ENCODE measurements around the gene FGF4. TPM values are rescaled to one million over a fixed set of nuclear protein-coding genes. Genes with fewer than 3 reads are reported as not detected.

Gene FGF4, protein sequence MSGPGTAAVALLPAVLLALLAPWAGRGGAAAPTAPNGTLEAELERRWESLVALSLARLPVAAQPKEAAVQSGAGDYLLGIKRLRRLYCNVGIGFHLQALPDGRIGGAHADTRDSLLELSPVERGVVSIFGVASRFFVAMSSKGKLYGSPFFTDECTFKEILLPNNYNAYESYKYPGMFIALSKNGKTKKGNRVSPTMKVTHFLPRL
- not detected in 2 replicates for total RNA-seq (2014; rRNA removed; shearing (Covaris generic))
- polyA plus RNA-seq (2015; cell fraction: cytosol; rRNA removed), result not detected in 2 replicates
- not detected in 2 replicates for polyA plus RNA-seq (2015; cell fraction: nucleus; rRNA removed)

DNA sequence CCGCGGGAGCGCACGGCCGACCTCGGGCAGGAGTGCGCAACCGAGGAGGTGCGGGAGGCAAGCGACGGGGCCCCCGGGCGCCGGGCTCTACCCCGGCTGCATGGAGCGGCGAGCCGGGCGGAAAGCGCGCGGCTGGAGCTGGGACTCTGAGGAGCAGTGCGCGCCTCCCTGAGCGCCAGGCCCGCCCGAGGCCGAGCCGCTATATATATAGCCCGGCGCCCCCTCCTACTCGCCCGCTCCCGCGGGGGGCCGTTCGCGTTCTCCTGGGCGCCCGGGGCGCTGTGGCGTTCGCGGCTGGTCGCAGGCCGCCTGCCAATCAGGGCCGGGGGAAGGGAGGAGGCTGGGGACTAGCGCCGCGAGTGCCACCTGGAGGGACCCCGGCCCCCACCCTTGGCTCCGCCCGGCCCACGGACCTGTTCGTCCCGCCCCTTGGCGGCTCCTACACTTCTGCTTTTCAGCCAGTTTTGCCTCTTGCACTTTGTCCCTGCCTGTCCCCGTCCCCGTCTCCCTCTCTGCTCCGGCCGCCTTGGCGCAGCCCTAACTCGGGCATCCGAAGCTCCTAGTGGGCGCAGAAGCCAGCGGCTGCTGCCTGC is at the start of gene FGF4:
Gene FGF4, minus strand, starts transcription at position 179 of the 593 bp plus-strand sequence. CDS start 257 bp downstream, outside the sequence.
- no peak for DNase-seq (ENCODE audit: low read depth)

DNA sequence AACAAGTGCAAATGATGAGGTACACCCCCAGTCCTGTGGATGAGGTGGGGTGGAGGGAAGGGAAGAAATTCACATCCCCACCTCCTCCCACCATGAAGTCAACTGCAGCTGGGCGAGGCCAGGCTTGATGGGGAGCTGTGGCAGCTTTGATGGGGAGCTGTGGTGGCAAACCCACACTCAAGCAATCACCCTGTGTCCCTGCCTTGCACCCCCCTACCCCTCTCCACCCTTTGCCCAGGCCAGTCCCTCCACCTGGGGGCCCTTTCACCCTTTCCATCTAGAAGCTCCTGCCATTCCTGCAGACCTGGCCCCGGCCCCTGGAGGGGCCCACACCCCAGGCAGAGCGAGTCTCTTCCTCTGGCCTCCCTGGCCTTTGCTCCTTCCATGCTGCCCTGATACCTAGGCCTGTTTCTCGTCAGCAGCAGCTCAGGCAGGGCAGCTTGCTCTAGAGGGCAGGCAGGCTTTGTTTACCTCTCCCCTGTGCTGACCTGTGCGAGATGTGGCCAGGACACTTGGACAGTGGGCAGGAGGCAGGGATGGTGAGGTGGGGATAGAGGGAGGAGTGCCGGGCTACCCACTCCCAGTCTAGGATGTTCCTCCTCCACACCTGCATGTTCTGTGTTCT is 48.6 kb upstream of the FGF4 start:
- no peak for DNase-seq (ENCODE audit: low read depth)

DNA sequence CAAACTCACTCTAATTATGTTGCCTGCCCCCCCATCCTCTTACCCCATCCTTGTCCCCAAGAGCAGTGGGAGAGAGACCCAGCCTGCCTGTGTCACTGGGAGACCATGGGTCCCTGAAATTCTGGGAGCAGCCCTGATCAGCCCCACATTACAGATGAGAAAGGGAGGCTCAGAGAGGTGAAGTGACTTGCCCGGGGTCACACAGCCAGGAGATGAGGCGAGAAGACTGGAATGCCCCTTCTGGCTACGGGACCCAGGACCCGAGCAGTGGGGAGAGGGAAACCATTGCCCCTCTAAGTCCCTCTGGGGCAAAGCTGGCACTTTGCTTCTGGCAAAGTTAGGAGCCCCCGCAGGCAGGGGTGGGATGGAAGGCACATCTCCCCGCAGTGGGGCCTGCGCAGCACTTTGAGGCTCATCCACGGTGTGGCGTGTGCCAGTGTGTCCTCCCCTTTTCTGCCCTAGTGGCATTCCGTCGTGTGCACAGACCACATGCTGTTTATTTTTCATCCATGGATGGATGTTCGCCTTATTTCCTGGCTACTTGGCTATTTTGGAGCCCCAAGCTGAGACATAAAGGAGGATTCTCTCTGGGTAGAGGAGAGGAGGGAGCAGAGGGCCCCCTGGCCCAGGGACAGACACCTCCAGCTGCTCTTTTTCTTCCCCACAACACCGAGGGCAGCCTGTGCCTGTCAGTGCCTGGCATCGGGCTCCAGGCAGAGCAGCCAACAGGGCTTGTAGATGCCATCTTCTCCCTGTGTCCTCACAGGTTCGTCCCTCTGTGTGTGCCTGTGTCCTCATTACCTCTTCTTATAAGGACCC is 47.7 kb upstream of the FGF4 start:
- DNase-seq (ENCODE audit: low read depth), result no peak

DNA sequence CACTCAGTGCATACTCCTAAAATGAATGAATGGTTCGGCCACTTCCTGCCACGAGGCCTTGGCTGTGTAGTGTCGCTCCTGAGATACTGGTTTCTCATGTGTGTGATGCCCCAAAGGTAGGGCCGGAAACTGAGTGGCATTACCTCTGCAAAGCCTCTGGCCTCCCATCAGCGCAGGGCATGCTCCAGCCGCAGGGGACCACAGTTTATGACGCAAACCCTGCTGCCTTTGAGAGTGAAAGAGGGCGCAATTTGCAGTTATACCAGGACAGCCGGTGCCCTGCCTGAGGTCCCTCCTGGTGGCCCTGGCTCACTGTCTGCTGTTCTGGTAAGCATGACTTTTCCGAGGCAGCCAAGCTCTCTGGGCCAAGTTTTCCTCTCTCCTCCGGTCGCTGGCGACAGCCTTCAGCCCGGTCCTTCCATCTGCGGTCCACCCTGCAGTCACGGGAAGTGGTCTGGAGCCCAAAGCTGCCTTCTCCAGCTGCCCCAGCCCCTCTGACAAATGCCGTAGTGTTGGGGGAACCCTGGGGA is 46.4 kb upstream of the FGF4 start:
- no peak for DNase-seq (ENCODE audit: low read depth)

DNA sequence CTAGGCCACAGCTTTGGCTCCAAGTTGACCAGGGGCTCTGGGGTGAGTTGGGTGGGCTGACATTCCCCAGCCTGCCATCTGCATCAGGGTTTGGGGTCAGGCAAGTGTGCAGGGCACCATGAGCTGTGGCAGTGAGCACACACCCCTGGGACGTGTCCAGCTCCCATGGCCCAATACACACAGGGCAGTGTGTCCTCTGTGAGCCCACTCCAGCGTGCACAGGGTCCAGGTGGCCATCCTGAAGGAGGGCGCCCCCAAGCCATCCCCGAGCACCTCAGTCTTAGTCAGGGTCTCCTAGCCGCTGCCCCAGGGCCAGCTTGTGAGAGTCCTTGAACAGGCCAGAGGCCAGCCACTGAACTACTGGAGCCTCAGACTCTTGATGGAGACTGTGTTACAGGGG is 45.3 kb upstream of the FGF4 start:
- no peak for DNase-seq (ENCODE audit: low read depth)

DNA sequence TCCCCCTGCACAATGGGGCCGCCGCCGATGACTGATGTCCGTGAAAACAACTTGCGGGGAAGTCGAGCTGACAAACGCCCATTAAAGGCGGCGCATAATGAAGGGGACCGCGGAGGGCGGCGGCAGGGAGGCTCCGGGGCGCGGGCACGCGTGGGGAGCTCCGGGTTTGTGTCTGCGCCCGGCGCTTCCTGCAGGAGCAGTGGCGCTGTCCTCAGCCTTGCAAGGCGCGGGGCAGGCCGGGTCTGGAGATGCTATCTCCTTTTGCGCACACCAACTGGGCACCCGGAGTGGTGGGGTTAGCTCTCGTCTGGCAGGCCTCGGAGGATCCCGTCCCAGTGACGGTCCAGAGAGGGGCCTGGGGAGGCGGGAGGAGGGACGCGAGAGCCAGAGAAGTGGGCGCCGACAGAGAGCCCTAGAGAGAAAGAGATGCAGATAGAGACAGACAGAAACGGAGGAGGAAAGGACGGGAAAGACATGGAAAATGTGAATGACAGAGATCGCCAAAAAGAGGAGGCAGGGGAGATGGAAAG is 44.5 kb upstream of the FGF4 start:
- no peak for DNase-seq (ENCODE audit: low read depth)

DNA sequence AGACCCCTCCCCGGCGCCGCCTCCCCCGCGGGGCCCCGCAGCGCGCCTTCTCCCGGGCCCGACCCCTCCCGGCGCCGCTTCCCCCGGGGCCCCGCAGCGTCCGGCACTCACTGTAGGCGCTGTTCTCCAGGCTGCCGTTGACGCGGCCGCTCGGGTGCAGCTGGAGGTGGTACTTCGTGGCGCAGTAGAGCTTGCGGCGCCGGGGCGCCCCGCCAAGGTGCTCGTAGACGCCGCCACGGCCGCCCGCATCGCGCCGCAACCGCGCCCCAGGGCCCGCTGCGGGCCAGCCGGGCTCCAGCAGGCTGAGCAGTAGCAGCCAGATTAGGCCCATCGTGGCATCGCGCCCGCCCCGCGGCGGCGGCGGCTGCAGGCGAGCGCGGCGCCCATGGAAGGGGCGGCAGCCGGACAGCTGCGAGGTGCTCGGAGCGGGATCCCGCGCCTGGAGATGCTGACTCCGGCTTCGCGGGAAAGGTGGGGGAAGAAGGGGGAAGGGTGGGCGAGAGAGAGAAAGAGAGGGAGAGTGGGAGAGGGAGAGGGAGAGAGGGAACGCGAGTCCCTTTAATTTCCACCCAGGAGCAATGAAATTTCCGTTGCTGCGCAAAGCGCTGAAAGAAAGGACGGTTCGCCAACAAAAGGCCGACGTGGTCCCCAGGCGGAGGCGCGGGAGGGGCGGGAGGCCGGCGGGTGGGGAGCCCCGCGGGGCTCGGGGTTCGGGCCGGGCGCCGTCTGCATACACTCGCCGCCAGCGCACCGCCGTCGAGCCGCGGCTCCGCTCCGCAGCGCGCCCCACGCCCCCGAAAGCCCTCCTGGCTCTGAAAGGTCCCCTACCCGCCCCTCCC is 43.7 kb upstream of the FGF4 start, which contains the start of gene FGF3:
Gene FGF3, minus strand, starts transcription at position 814 of the 839 bp plus-strand sequence. Its CDS starts 483 bp downstream, at position 331.
- no peak for DNase-seq (ENCODE audit: low read depth)

DNA sequence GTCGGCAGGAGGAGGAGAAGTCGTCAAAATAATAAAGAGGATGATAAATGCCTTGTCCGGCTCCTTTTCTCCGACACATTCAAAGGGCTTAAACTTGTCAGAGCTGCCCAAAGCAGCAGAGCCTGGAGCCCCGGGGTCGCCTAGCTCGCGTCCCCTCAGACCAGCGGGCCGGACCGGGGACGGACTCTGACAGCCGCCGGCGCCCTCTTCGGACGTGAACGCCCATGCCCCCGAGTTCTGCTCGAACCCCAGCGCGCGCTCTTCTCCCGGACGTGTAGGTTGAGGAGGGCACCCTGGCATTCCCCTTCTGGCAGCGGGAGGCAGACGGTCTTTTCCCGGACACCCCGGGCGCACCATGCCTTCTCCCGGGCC is 43.1 kb upstream of the FGF4 start:
- no peak for DNase-seq (ENCODE audit: low read depth)

DNA sequence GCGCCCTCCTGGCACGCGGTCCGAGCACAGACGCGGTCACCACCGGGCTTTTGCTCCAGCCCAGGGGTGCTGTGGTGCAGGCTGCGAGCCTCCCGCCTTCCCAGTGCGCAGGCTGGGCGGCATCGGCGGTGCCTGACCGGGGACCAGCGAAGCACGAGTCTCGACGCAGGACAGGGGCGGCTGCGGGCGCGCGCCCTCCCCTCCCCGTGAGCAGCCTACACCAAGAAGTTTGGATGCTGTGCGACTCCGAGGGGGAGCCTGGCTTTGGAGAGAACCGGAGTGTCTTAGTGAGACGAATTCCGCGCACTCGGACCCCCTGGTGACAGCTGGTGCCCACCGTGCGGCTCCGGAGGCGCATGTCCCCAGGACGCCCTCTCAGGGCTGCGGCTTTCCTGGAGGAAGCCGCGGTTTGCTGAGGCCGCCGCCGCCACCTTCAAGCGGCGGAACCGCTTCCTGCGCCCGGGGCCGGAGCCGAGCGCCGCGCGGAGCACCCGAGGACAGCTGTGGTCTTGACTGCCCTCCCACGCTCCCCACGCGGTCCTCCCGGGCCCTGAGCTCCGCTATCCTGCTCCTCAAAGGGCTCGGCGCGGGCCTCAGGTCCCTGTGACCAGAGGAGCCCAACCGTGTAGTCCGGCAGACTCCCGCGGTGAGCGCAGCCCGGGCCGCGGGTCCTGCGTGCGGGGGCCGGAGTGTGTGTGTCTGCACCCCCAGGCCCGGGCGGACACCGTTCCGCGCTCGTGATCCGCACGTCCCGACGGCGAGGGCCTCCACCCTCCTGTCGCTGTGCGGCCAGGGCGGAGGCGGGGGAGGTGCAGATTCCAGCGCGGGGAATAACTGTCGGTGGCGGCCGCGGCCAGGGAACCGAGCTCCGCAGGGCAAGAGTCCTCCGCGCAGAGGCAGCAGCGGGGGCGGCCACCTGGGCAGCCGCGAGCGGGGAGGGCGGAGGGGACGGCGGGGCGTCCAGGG is 42.4 kb upstream of the FGF4 start:
- DNase-seq (ENCODE audit: low read depth), result no peak

DNA sequence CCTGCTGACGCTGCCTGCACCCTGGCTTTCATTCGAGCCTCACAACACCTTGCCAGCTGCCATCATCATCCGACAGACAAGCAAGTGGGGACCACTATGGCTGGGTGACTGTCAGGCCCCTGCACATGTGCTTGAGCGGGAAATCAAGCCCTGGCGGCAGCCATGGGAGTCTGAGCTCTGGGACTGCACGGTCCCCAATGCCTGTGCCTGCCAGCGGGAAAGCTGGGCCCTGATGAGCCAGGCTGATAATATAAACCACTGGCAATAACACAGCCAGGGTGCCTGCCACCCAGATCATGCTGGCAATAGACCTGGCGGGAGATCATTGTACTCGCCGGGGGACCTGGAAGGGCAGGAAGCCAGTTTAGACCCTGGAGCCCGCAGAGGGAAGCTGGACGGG is 41.5 kb upstream of the FGF4 start:
- no peak for DNase-seq (ENCODE audit: low read depth)

DNA sequence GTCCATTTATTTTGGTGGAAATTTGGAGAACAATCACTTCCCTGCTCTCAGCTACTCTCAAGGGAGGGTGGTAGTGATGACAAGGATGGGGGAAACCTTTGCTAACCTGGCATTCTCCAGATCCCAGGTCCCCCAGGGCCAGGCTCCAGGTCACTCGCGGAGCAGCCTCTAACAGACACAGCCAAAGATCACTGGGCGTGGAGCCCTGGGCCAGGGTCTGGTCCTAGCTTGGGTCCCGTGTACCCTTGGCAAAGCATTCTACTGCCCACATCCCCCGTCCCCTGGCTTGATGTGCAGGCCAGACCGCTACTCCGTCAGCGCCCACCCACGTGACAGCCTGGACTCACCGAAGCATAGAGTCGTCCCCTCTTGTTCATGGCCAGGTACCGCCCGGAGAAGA is 40.8 kb upstream of the FGF4 start:
- DNase-seq (ENCODE audit: low read depth), result no peak

DNA sequence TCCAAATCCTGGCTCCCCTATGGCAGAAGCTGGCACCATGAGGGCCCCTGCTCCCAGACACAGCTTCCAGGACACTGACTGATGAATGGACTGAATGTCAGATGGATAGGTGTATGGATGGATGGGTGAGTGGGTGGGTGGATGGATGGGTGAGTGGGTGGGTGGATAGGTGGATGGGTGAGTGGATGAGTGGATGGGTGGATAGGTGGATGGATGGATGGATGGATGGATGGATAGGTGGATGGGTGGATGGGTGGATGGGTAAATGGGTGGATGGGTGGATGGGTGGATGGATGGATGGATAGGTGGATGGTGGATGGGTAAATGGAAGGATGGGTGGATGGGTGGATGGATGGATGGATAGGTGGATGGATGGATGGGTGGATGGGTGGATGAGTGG is 39.8 kb upstream of the FGF4 start:
- no peak for DNase-seq (ENCODE audit: low read depth)

DNA sequence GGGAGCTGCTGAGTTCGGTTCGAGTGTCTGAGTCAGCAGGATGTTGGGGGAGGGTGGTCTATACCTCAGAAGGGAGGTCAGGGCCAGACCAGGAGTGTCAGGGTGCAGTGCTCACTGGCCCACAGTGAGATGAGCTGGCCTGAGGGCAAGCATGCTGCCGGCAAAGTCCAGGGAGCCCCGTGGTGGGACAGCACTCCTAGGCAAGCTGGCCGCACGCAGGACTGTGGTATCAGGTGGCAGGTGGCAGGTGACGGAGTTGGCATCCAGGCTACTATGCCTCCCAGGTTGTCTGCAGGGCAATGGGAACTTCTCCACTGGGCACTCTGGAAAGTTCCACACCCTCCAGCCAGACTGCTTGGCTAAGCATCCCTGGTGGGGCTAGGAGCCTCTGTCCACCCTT is 39.3 kb upstream of the FGF4 start:
- no peak for DNase-seq (ENCODE audit: low read depth)

DNA sequence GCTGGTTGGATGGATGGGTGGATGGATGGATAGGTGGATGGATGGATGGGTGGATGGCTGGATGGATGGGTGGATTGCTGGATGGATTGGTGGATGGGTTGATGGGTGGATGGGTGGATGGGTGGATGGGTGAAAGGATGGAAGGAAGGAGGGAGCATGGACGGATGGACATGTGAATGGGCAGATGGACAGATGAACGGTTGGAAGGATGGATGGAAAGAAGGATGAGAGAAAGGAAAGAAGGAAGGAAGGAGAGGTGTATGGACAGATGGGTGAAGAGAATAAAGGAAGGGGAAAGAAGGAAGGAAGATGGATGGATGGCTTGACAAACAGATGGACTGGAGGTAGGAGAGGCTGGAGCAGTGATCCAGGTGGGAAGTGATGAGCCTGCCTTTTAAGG is 38.7 kb upstream of the FGF4 start:
- DNase-seq (ENCODE audit: low read depth), result no peak

DNA sequence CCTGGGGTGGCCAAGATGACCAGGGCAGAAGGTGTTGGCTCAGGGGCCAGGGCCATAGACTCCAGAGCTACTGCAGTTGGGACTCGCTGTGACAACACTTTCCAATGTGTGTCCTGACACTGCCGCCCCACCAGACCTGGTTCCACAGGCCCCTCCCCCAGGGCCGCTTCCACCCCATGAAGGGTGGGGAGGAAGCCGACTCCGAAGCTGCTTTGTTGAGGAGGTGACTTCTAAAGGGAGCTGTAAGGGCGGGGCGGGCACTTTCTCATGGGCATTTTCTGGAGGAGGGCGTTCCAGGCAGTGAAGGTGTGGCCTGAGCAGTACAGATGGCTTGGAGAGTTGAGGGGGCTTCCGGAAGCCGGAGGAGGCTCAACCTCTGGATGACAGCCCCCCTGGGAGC is 37.8 kb upstream of the FGF4 start:
- no peak for DNase-seq (ENCODE audit: low read depth)

DNA sequence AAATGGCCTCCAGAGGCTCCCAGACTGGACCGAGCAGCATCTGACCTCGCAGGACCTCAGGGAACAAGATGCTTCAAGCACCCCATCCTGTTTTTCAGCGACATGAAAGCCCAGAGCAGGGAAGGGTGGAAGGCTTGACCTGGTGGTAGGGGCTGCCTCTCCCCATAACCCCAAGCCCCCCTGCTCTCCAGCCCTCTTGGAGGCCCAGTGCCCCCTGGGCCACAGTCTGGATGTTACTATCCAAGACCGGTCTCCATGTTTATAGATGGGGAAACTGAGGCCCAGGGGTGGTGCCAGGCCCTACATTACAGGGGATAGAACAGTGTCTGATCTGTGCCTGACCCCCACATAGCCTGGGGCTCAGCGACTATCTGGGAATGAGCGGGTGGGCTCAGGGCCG is 37.1 kb upstream of the FGF4 start:
- no peak for DNase-seq (ENCODE audit: low read depth)

DNA sequence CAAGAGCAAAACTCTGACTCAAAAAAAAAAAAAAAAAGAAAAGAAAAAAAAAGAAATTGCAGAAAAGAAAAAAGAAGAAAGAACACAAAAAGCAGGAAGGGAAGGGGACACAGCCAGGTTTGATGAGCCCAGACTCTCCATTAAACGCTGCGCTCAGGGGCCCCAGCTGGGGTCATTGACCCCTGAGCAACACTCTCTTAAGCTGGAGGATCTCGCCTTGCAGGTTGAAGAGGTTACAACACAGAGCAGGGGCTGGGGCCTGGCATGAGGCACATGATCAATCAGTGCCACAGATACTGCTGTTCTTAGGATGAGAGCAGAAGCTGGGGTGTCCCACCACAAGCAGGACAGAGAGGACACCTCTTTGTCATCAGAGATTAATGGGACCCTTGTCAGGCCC is 36.3 kb upstream of the FGF4 start:
- no peak for DNase-seq (ENCODE audit: low read depth)

DNA sequence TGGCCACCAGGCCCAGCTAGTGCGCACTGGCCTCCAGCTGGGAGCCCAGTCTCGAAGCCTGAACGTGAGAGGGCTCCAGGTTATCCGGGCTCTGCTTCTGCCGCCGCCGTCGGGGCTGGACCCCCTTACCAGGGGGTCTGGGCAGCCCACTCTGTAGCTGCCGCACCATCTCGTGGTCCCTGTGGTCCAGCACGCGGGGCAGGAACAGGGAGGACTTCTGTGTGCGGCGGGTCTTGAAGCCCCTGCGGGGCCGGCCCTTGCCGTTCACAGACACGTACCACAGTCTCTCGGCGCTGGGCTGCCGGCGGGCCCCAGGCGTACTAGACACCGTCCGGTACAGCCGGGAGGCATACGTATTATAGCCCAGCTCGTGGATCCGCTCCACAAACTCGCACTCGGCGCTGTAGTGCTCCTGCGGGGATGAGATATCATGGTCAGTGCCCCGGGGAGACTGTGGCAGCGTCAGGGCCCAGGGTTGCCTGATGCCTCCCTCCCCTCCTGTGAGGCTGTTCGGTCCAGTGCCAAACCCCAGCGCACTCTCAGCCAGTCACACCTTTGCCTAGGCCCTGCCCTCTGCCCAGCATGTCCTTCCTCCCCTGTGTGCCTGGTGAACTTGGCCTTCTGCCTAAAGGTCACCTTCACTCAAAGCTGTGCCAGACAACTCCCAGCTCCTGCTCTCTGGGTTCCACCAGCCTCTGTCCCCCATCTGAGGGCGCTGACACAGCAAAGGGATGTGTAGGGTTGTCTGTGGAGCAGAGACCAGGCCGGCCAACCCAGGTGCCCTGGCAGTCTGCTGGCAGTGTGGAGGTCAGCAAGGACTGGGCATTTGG is 35.4 kb upstream of the FGF4 start:
- no peak for DNase-seq (ENCODE audit: low read depth)
